NCI-H1694 (cell line): ENCODE results near the gene KATNIP.

ENCODE experiments used
- DNase-seq: peaks from one replicate; lab custom pipeline; 2025; lab: John Stamatoyannopoulos, UW

KATNIP gene

GRCh38 chr16:27549746-27550581 is at the start of gene KATNIP, which contains the start of gene GTF3C1:
KATNIP (plus strand) TSS chr16:27550144; CDS start chr16:27550171, 27 bp downstream.
GTF3C1 (minus strand) TSS chr16:27549913; CDS start chr16:27549890, 23 bp downstream.
- DNase-seq: peak; percentile 94

GRCh38 chr16:27500801-27501200 is 49.1 kb upstream of the KATNIP start:
- DNase-seq: no peak

- no peak for DNase-seq
Observed at GRCh38 chr16:27503662-27504061, 46.3 kb upstream of the KATNIP start.

GRCh38 chr16:27505297-27506236 is 44.4 kb upstream of the KATNIP start:
- no peak for DNase-seq

GRCh38 chr16:27506771-27507170 is 43.2 kb upstream of the KATNIP start:
- no peak for DNase-seq

GRCh38 chr16:27508476-27508875 is 41.5 kb upstream of the KATNIP start:
- DNase-seq: no peak

GRCh38 chr16:27511657-27512448 is 38.1 kb upstream of the KATNIP start:
- no peak for DNase-seq

GRCh38 chr16:27514806-27515205 is 35.1 kb upstream of the KATNIP start:
- DNase-seq: no peak

- peak; percentile 5 for DNase-seq
Observed at GRCh38 chr16:27515874-27516353, 34.0 kb upstream of the KATNIP start.

- no peak for DNase-seq
Observed at GRCh38 chr16:27516365-27516764, 33.6 kb upstream of the KATNIP start.

GRCh38 chr16:27517664-27518063 is 32.3 kb upstream of the KATNIP start:
- no peak for DNase-seq

- no peak for DNase-seq
Observed at GRCh38 chr16:27518226-27518625, 31.7 kb upstream of the KATNIP start.

- no peak for DNase-seq
Observed at GRCh38 chr16:27520982-27521673, 28.8 kb upstream of the KATNIP start.

- DNase-seq: no peak
Observed at GRCh38 chr16:27522173-27522707, 27.7 kb upstream of the KATNIP start.

- peak; percentile 93 for DNase-seq
Observed at GRCh38 chr16:27526180-27526579, 23.8 kb upstream of the KATNIP start.

- no peak for DNase-seq
Observed at GRCh38 chr16:27528294-27528693, 21.6 kb upstream of the KATNIP start.

GRCh38 chr16:27529962-27530361 is 20.0 kb upstream of the KATNIP start:
- DNase-seq: peak; percentile 83

GRCh38 chr16:27531186-27531585 is 18.8 kb upstream of the KATNIP start:
- no peak for DNase-seq

GRCh38 chr16:27531826-27532800 is 17.8 kb upstream of the KATNIP start:
- DNase-seq: no peak

- no peak for DNase-seq
Observed at GRCh38 chr16:27534256-27534655, 15.7 kb upstream of the KATNIP start.
